B cell (primary cell): ENCODE data around the gene GABRB2.

Experiments used
- CTCF ChIP-seq: fragments of 200-600 bp; IDR thresholded peaks from one replicate; pipeline ENCODE4 v1.8.0; 2022; ENCODE audit warnings: antibody characterized with exemption, mild to moderate bottlenecking
- EZH2 ChIP-seq: IDR thresholded peaks from 2 replicates; pipeline ENCODE4 v1.6.1; 2012; ENCODE audit warnings: borderline replicate concordance, low read depth, mild to moderate bottlenecking, moderate library complexity, low read length; ENCODE audit not compliant: insufficient read depth, poor library complexity, severe bottlenecking

GRCh38 chr5:161572914-161573313 lies 26.4 kb upstream of the GABRB2 start:
- TF ChIP-seq EZH2 (no peak), CTCF (no peak)
